HG03103 (cell line): ENCODE results near the gene RAET1G.
"Not testable (repeated sequence)": the region's sequence is repeated elsewhere in the genome, so short reads cannot be mapped to it uniquely, and the experiment has no call there.

Experiments used
- ATAC-seq: cut with Tn5 transposase; IDR thresholded peaks from one replicate; pipeline ENCODE4 v1.9.1; 2021; ENCODE audit warnings: low read depth; ENCODE audit not compliant: unreplicated experiment

Gene RAET1G

GRCh38 chr6:149897855-149898744 is 24.8 kb downstream of the RAET1G start, which contains the start of gene RAET1E:
RAET1E (minus strand) TSS chr6:149898113; CDS start chr6:149890901, 7,212 bp downstream.
- ATAC-seq, result no peak

GRCh38 chr6:149897015-149897697 is 25.8 kb downstream of the RAET1G start:
- no peak for ATAC-seq

- ATAC-seq, result no peak
Measured at GRCh38 chr6:149896491-149896890, 26.4 kb downstream of the RAET1G start.

- no peak for ATAC-seq
Measured at GRCh38 chr6:149895833-149896271, 27.1 kb downstream of the RAET1G start.

GRCh38 chr6:149895048-149895590 is 27.8 kb downstream of the RAET1G start:
- ATAC-seq, result no peak

- ATAC-seq, result not testable (repeated sequence)
Measured at GRCh38 chr6:149891864-149892263, 31.1 kb downstream of the RAET1G start.

- no peak for ATAC-seq
Measured at GRCh38 chr6:149891259-149891658, 31.7 kb downstream of the RAET1G start.

GRCh38 chr6:149890629-149891045 is 32.3 kb downstream of the RAET1G start:
- ATAC-seq, result no peak

- ATAC-seq, result no peak
Measured at GRCh38 chr6:149889326-149889725, 33.6 kb downstream of the RAET1G start.

GRCh38 chr6:149888659-149889058 is 34.3 kb downstream of the RAET1G start:
- ATAC-seq, result no peak

- ATAC-seq, result no peak
Measured at GRCh38 chr6:149888093-149888492, 34.8 kb downstream of the RAET1G start.

- ATAC-seq, result no peak
Measured at GRCh38 chr6:149887343-149887742, 35.6 kb downstream of the RAET1G start.

- no peak for ATAC-seq
Measured at GRCh38 chr6:149885888-149886287, 37.0 kb downstream of the RAET1G start.

GRCh38 chr6:149884617-149885016 is 38.3 kb downstream of the RAET1G start:
- ATAC-seq, result no peak

GRCh38 chr6:149884215-149884614 is 38.7 kb downstream of the RAET1G start:
- no peak for ATAC-seq

- no peak for ATAC-seq
Measured at GRCh38 chr6:149881860-149882259, 41.1 kb downstream of the RAET1G start.

- ATAC-seq, result no peak
Measured at GRCh38 chr6:149881066-149881766, 41.7 kb downstream of the RAET1G start.

GRCh38 chr6:149877659-149878058 is 45.3 kb downstream of the RAET1G start:
- ATAC-seq, result no peak

GRCh38 chr6:149876241-149876933 is 46.5 kb downstream of the RAET1G start:
- ATAC-seq, result no peak

- no peak for ATAC-seq
Measured at GRCh38 chr6:149872233-149872632, 50.7 kb downstream of the RAET1G start.
